22Rv1 (cell line): ENCODE measurements around the gene CPHXL2.

Source experiments
- H3K27ac ChIP-seq: fragments of 450-650 bp; 2 replicates; pipeline ENCODE4 v1.5.1; 2017
- ZFX ChIP-seq: fragments of 450-650 bp; IDR thresholded peaks from 2 replicates; pipeline ENCODE4 v1.6.1; 2017; ENCODE audit warnings: antibody characterized with exemption, borderline replicate concordance
- TF ChIP-seq, protein P1 (sequence below): fragments of 450-650 bp; IDR thresholded peaks from 2 replicates; pipeline ENCODE4 v1.5.1; 2017; ENCODE audit warnings: mild to moderate bottlenecking

CPHXL2 gene

DNA sequence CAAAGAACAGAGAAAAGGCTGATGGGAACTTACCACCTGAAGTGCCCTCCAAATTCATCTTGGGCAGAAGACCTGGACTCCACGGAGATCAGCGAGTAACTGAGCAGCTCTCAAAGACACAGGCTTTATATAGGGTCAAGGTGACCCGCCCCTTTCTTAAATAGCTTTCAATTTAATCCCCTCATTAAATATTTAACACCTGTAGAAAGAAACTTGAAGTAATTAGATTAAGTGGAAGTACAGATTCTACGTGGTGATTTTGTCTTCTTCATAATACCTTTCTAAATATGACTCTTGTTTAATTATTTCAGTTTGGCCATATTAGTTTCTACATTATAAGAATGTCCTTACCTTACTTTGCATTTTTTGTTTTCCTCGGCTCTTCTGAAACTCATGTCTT is 24.6 kb upstream of the CPHXL2 start, which contains the start of gene DUXB:
DUXB (minus strand) TSS at position 101 of the 400 bp plus-strand sequence; CDS start at position 58, 43 bp downstream.
- no peak for TF ChIP-seq ZFX
- TF ChIP-seq, protein P1, sequence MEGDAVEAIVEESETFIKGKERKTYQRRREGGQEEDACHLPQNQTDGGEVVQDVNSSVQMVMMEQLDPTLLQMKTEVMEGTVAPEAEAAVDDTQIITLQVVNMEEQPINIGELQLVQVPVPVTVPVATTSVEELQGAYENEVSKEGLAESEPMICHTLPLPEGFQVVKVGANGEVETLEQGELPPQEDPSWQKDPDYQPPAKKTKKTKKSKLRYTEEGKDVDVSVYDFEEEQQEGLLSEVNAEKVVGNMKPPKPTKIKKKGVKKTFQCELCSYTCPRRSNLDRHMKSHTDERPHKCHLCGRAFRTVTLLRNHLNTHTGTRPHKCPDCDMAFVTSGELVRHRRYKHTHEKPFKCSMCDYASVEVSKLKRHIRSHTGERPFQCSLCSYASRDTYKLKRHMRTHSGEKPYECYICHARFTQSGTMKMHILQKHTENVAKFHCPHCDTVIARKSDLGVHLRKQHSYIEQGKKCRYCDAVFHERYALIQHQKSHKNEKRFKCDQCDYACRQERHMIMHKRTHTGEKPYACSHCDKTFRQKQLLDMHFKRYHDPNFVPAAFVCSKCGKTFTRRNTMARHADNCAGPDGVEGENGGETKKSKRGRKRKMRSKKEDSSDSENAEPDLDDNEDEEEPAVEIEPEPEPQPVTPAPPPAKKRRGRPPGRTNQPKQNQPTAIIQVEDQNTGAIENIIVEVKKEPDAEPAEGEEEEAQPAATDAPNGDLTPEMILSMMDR = no peak
- no peak within 1 kb of the TSS for H3K27ac ChIP-seq

GRCh38 chr16:75697571-75697970 is 20.8 kb upstream of the CPHXL2 start:
- TF ChIP-seq, protein P1 = no peak
- TF ChIP-seq ZFX = no peak

GRCh38 chr16:75695708-75696107 is 18.9 kb upstream of the CPHXL2 start:
- no peak for TF ChIP-seq ZFX
- TF ChIP-seq, protein P1 = peak; percentile 54
- H3K27ac ChIP-seq = no peak overlapping the region; the same call in 1 of the 2 replicates

More at GRCh38 chr16:75697571-75697970, 20.8 kb upstream of the CPHXL2 start:
- no peak overlapping the region for H3K27ac ChIP-seq

DNA sequence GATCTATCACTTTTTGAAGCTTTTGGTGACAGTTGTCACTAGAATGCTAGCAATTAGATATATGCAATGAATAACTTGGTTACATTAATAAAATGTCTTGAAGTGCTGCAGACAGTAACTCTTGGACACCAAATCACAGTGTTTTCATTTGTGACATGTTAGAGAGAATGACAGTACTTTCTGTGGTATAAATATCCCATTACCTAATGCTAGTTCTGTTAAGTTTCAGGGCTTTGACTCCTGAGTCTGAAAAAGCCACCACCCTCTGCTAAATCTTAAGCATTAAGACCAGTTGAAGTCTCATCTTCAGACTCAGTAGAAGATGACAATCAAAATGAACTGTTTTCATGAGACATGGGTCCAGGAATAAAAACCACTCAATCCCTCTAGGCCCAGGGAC is 10.6 kb upstream of the CPHXL2 start:
- no peak for TF ChIP-seq ZFX
- TF ChIP-seq, protein P1 = no peak
- no peak overlapping the region for H3K27ac ChIP-seq

GRCh38 chr16:75682308-75682707 is 5.5 kb upstream of the CPHXL2 start:
- H3K27ac ChIP-seq = no peak overlapping the region
- no peak for TF ChIP-seq ZFX
- TF ChIP-seq, protein P1 = no peak

- no peak overlapping the region for H3K27ac ChIP-seq
- no peak for TF ChIP-seq ZFX
- TF ChIP-seq, protein P1 = no peak
Observed at GRCh38 chr16:75679366-75679765, 2.6 kb upstream of the CPHXL2 start.

- TF ChIP-seq, protein P1 = no peak
- no peak for TF ChIP-seq ZFX
- no peak overlapping the region for H3K27ac ChIP-seq
Observed at GRCh38 chr16:75667503-75667902, 9.3 kb downstream of the CPHXL2 start.
